Smooth muscle cell (in vitro differentiated cells): Measurements from ENCODE around the gene KAT2B. TPM values are rescaled to one million over a fixed set of nuclear protein-coding genes. Genes with fewer than 3 reads are reported as not detected.
A peak's percentile ranks its signal among the peaks of the same experiment; 100 is the strongest.

Experiments
- DNase-seq: peaks from one replicate; lab custom pipeline; 2025; ENCODE audit not compliant: unreplicated experiment; lab: John Stamatoyannopoulos, UW
- H2AFZ ChIP-seq: fragments of 200-600 bp; sonication (generic); 2 replicates; pipeline ENCODE4 v1.6.0; 2016; ENCODE audit warnings: antibody characterized with exemption, low read depth, mild to moderate bottlenecking
- H3F3A ChIP-seq: fragments of 200-600 bp; sonication (generic); 2 replicates; pipeline ENCODE4 v1.6.0; 2017; ENCODE audit warnings: antibody characterized with exemption, low read depth
- H3K27ac ChIP-seq: fragments of 200-600 bp; sonication (generic); 2 replicates; pipeline ENCODE4 v1.5.1; 2016; ENCODE audit warnings: low read depth, mild to moderate bottlenecking
- H3K27me3 ChIP-seq: fragments of 200-600 bp; sonication (generic); 2 replicates; pipeline ENCODE4 v1.6.1; 2016; ENCODE audit warnings: low read depth, mild to moderate bottlenecking
- H3K36me3 ChIP-seq: fragments of 200-600 bp; sonication (generic); 2 replicates; pipeline ENCODE4 v1.5.1; 2016; ENCODE audit warnings: low read depth
- H3K4me1 ChIP-seq: fragments of 200-600 bp; sonication (generic); 2 replicates; pipeline ENCODE4 v1.5.1; 2016; ENCODE audit warnings: low read depth
- H3K4me2 ChIP-seq: fragments of 200-600 bp; sonication (generic); 2 replicates; pipeline ENCODE4 v1.6.0; 2016; ENCODE audit warnings: mild to moderate bottlenecking
- H3K4me3 ChIP-seq: fragments of 200-600 bp; sonication (generic); 2 replicates; pipeline ENCODE4 v1.5.1; 2016; ENCODE audit warnings: mild to moderate bottlenecking
- H3K79me2 ChIP-seq: fragments of 200-600 bp; sonication (generic); 2 replicates; pipeline ENCODE4 v1.6.0; 2016; ENCODE audit warnings: low read depth, mild to moderate bottlenecking
- H3K9ac ChIP-seq: fragments of 200-600 bp; sonication (generic); 2 replicates; pipeline ENCODE4 v1.6.0; 2016; ENCODE audit warnings: low read depth
- H3K9me3 ChIP-seq: fragments of 200-600 bp; sonication (generic); replicated peaks from 2 replicates; pipeline ENCODE4 v1.5.1; 2016; ENCODE audit warnings: low read depth
- H4K20me1 ChIP-seq: fragments of 200-600 bp; sonication (generic); 2 replicates; pipeline ENCODE4 v1.6.0; 2016; ENCODE audit warnings: low read depth
- CTCF ChIP-seq: fragments of 200-600 bp; sonication (generic); IDR thresholded peaks from 2 replicates; pipeline ENCODE4 v1.5.1; 2017; ENCODE audit warnings: borderline replicate concordance, mild to moderate bottlenecking, antibody characterized with exemption; ENCODE audit not compliant: insufficient read depth, poor library complexity, severe bottlenecking
- WGBS: methylation state at CpG from one replicate; pipeline ENCODE4 v1.1.7; 2016; ENCODE audit warnings: low lambda C conversion rate; 5-methylcytosine and 5-hydroxymethylcytosine counted together
- polyA plus RNA-seq: library from polyadenylated mRNA; unstranded; fragments of >200 nt; fragmentation: Nextera tagmentation; extraction: Ambion mirVana; gene quantifications from 2 replicates; pipeline ENCODE4 v1.2.1, GENCODE V29; 2016
- total RNA-seq: library from RNA; depleted of rRNA; stranded (reverse); fragments of >200 nt; gene quantifications from 2 replicates; pipeline ENCODE4 v1.2.3, GENCODE V29; 2014

Gene KAT2B
- total and polyA plus RNA-seq, 2 experiments from 2014 or later = 1.1 to 6.5 TPM

GRCh38 chr3:20073068-20073467, 32.8 kb downstream of the KAT2B start:
- H3K9me3 ChIP-seq = no peaks in the 10 kb centered on the region
- H4K20me1 ChIP-seq = no peaks in the 10 kb centered on the region
- H3K36me3 ChIP-seq = no peaks in the 10 kb centered on the region
- TF ChIP-seq CTCF = no peak
- 77% methylated on average over 5 of the region's 5 CpGs for WGBS
- no peak overlapping the region for H2AFZ ChIP-seq
- no peak for DNase-seq
- H3K4me3 ChIP-seq = no peak overlapping the region
- H3K4me1 ChIP-seq = peaks cover 43% of the 10 kb centered on the region
- H3K27me3 ChIP-seq = no peaks in the 10 kb centered on the region
- H3K79me2 ChIP-seq = no peaks in the 10 kb centered on the region
- no peak overlapping the region for H3K27ac ChIP-seq
- H3K9ac ChIP-seq = no peak overlapping the region
- H3K4me2 ChIP-seq = no peak overlapping the region
- H3F3A ChIP-seq = no peaks in the 10 kb centered on the region

GRCh38 chr3:20073683-20074082, 33.4 kb downstream of the KAT2B start:
- WGBS = 38% methylated on average over 4 of the region's 4 CpGs
- Histone ChIP-seq H3K36me3 (no peaks in the 10 kb centered on the region), H3K9me3 (no peaks in the 10 kb centered on the region), H3K4me2 (peak overlapping the region; percentile 10), H3K27me3 (no peaks in the 10 kb centered on the region), H3K4me3 (no peak overlapping the region), H2AFZ (peak overlapping the region; percentile 16), H3K4me1 (peaks cover 43% of the 10 kb centered on the region), H3F3A (no peaks in the 10 kb centered on the region), H3K79me2 (no peaks in the 10 kb centered on the region), H3K27ac (peak overlapping the region; percentile 19), H3K9ac (no peak overlapping the region), H4K20me1 (no peaks in the 10 kb centered on the region)
- DNase-seq = no peak
- TF ChIP-seq CTCF = no peak

- Histone ChIP-seq H3F3A (no peaks in the 10 kb centered on the region), H3K27me3 (no peaks in the 10 kb centered on the region), H4K20me1 (no peaks in the 10 kb centered on the region), H3K79me2 (no peaks in the 10 kb centered on the region), H3K4me3 (no peak overlapping the region), H3K27ac (peak overlapping the region; percentile 19), H2AFZ (peak overlapping the region; percentile 16), H3K9ac (no peak overlapping the region), H3K36me3 (no peaks in the 10 kb centered on the region), H3K4me2 (no peak overlapping the region), H3K9me3 (no peaks in the 10 kb centered on the region), H3K4me1 (peaks cover 43% of the 10 kb centered on the region)
- 81% methylated on average over 6 of the region's 6 CpGs for WGBS
- DNase-seq = no peak
- no peak for TF ChIP-seq CTCF
Observed at GRCh38 chr3:20074226-20075063, 34.2 kb downstream of the KAT2B start.

- Histone ChIP-seq H3K36me3 (no peaks in the 10 kb centered on the region), H3K4me1 (peaks cover 49% of the 10 kb centered on the region), H3K27me3 (no peaks in the 10 kb centered on the region), H3F3A (no peaks in the 10 kb centered on the region), H3K4me2 (no peak overlapping the region), H3K79me2 (no peaks in the 10 kb centered on the region), H3K9ac (no peak overlapping the region), H3K4me3 (no peak overlapping the region), H3K9me3 (no peaks in the 10 kb centered on the region), H3K27ac (no peak overlapping the region), H4K20me1 (no peaks in the 10 kb centered on the region), H2AFZ (no peak overlapping the region)
- DNase-seq = no peak
- 93% methylated on average over 5 of the region's 5 CpGs for WGBS
- no peak for TF ChIP-seq CTCF
Observed at GRCh38 chr3:20075197-20075596, 35.0 kb downstream of the KAT2B start.
